Measurements from ENCODE around the gene IKZF3.
"Not testable (repeated sequence)": the region's sequence is repeated elsewhere in the genome, so short reads cannot be mapped to it uniquely, and the experiment has no call there.

Gene IKZF3

GRCh38 chr17:39777534-39778365 lies 86.4 kb downstream of the IKZF3 start:
- DNase-seq, result no peak

- no peak for DNase-seq
These were observed 87.9 kb downstream of the IKZF3 start for GRCh38 chr17:39776252-39776651.

GRCh38 chr17:39775031-39775430 lies 89.1 kb downstream of the IKZF3 start:
- DNase-seq, result no peak

- no peak for DNase-seq
These were observed 90.1 kb downstream of the IKZF3 start for GRCh38 chr17:39774047-39774446.

- DNase-seq, result no peak
These were observed 90.9 kb downstream of the IKZF3 start for GRCh38 chr17:39772987-39773934.

GRCh38 chr17:39772415-39772814 lies 91.7 kb downstream of the IKZF3 start:
- no peak for DNase-seq

- no peak for DNase-seq
These were observed 94.0 kb downstream of the IKZF3 start for GRCh38 chr17:39769974-39770587.

GRCh38 chr17:39767147-39767546 lies 97.0 kb downstream of the IKZF3 start:
- DNase-seq, result no peak

GRCh38 chr17:39765766-39766165 lies 98.3 kb downstream of the IKZF3 start:
- DNase-seq, result no peak

- no peak for DNase-seq
These were observed 98.9 kb downstream of the IKZF3 start for GRCh38 chr17:39765175-39765574.

GRCh38 chr17:39764171-39764570 lies 99.9 kb downstream of the IKZF3 start:
- DNase-seq, result not testable (repeated sequence)

- DNase-seq, result no peak
These were observed 100.9 kb downstream of the IKZF3 start for GRCh38 chr17:39763051-39763820.

- no peak for DNase-seq
These were observed 102.1 kb downstream of the IKZF3 start for GRCh38 chr17:39761861-39762496.

- DNase-seq, result no peak
These were observed 104.9 kb downstream of the IKZF3 start for GRCh38 chr17:39759204-39759603.

- no peak for DNase-seq
These were observed 105.9 kb downstream of the IKZF3 start for GRCh38 chr17:39757931-39758873.

GRCh38 chr17:39757176-39757662 lies 106.9 kb downstream of the IKZF3 start:
- DNase-seq, result no peak

GRCh38 chr17:39756380-39757079 lies 107.6 kb downstream of the IKZF3 start:
- no peak for DNase-seq

GRCh38 chr17:39755554-39756379 lies 108.3 kb downstream of the IKZF3 start:
- no peak for DNase-seq

GRCh38 chr17:39754958-39755553 lies 109.1 kb downstream of the IKZF3 start:
- no peak for DNase-seq
